ENCODE measurements around the gene MED13L. TPM values are rescaled to one million over a fixed set of nuclear protein-coding genes. Genes with fewer than 3 reads are reported as not detected.

MED13L gene
- polyA plus RNA-seq, 1 of the 3 experiments (the other 2 are of a cell fraction), result 17.1 TPM

- no peak for DNase-seq
- H3K4me3 ChIP-seq (ENCODE audit: low read depth in 2 of 2, low read length in 1 of 2), result no peak overlapping the region
Measured at GRCh38 chr12:116125956-116126566, 151.4 kb downstream of the MED13L start.

More at GRCh38 chr12:116125956-116126566, 151.4 kb downstream of the MED13L start:
- 84% methylated on average over 3 of the region's 4 CpGs for WGBS (ENCODE audit: low lambda C conversion rate)
- Histone ChIP-seq H3K27me3 (ENCODE audit: insufficient read depth) (no peaks in the 10 kb centered on the region), H3K9ac (no peak overlapping the region), H3K27ac (ENCODE audit: low read depth in 2 of 2, low read length in 1 of 2) (0 out of 4 replicates have a peak overlapping the region, but pooled peaks of 1 of the 2 experiments have one; percentile 1), H3K9me3 (no peaks in the 10 kb centered on the region), H3K4me2 (0 out of 2 replicates have a peak overlapping the region, but pooled peaks have one; percentile 20), H3F3A (replicated peaks; ENCODE audit: insufficient read depth) (peaks cover 31% of the 10 kb centered on the region), H3K36me3 (replicated peaks in 1 of 2; ENCODE audit: control insufficient read depth in 1 of 2, insufficient read depth in 2 of 2, low read length in 1 of 2) (no peaks in the 10 kb centered on the region), H2AFZ (ENCODE audit: low read depth) (no peak overlapping the region), H3K4me1 (ENCODE audit: control insufficient read depth in 1 of 2, insufficient read depth in 2 of 2, low read depth in 1 of 2, low read length in 1 of 2) (peaks cover 26 to 73% of the 10 kb centered on the region in 2 experiments), H4K20me1 (ENCODE audit: insufficient read depth) (peaks cover 100% of the 10 kb centered on the region), H3K79me2 (ENCODE audit: insufficient read depth) (peaks cover 100% of the 10 kb centered on the region), H3K9me2 (no peaks in the 10 kb centered on the region)
- CTCF ChIA-PET, result interaction anchor here (1.0 kb wide), 1 partner anchor 583 kb away, joined by 4 read pairs; no protein-coding TSS in a partner anchor
- TF ChIP-seq REST (IDR thresholded peaks at IDR 0.05; ENCODE audit: low read depth, low read length) (no peak), IRF3 (IDR thresholded peaks at IDR 0.05; ENCODE audit: low read depth, low read length) (no peak), MAX (IDR thresholded peaks at IDR 0.05; ENCODE audit: low read depth) (no peak), TAF1 (IDR thresholded peaks at IDR 0.05; ENCODE audit: borderline replicate concordance, low read depth, low read length) (no peak), YY1 (IDR thresholded peaks at IDR 0.05; ENCODE audit: low read depth) (no peak), CTCF (IDR thresholded peaks at IDR 0.05) (no peak), PBX3 (IDR thresholded peaks at IDR 0.05) (no peak), NFIC (IDR thresholded peaks at IDR 0.05; ENCODE audit: borderline replicate concordance) (no peak), RXRA (IDR thresholded peaks at IDR 0.05; ENCODE audit: borderline replicate concordance, low read depth) (no peak), SMC3 (IDR thresholded peaks at IDR 0.05; ENCODE audit: low read depth, low read length) (no peak), GATA2 (CRISPR knock-in tag; IDR thresholded peaks at IDR 0.05) (no peak), ZBTB33 (IDR thresholded peaks at IDR 0.05; ENCODE audit: borderline replicate concordance, low read depth) (no peak), CHD2 (IDR thresholded peaks at IDR 0.05; ENCODE audit: low read length, partially characterized antibody) (no peak), TCF12 (IDR thresholded peaks at IDR 0.05) (no peak), POLR2AphosphoS5 (IDR thresholded peaks at IDR 0.05; ENCODE audit: low read depth, low read length) (no peak), FOXJ3 (CRISPR knock-in tag; IDR thresholded peaks at IDR 0.05) (no peak), EZH2phosphoT487 (IDR thresholded peaks at IDR 0.05; ENCODE audit: borderline replicate concordance, low read depth) (no peak), RFX5 (IDR thresholded peaks at IDR 0.05; ENCODE audit: low read length) (no peak)
- POLR2A ChIA-PET, result no interaction called here

All from SK-N-SH (cell line).